ENCODE measurements around the gene SPATA2.
"Not testable (repeated sequence)": the region's sequence is repeated elsewhere in the genome, so short reads cannot be mapped to it uniquely, and the experiment has no call there.

Gene SPATA2

DNA sequence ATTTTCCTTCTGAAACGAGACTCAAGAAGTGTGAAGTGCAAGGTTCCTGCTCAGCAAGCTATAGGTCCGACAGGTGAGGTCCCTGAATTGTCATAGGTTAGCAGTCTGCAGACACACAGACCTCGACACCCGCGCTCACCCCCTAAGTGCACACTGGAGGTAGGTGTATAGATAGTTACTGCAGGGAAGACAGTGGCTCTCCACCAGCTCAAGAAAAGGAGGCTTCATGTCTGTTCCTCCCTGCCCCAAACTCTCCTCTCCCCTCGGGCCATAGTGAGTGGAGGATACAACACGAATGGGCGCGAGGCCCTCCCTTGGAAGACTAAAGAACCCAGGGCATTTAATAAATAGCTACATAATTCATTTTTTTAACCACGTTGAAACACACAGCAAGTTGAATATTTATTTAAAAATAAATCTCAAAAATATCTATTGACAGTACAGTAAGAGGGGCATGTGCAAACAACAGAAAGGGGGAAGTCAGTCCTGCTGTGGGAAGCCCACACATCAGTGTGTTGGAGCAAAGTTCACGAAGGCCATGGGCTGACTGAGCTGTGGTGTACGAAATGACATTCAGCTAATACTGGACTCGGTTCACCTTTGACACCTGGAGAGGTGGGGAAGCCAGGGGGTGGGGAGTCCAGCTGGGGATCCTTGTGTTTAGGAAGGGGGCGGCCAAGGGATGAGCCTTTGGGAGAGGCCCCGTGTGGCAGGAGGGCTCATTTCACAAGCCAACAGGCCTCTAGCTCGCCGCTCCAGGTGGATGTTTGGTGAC lies 10.7 kb downstream of the SPATA2 start:
- DNase-seq (ENCODE audit: low read depth, low spot score) = no peak

DNA sequence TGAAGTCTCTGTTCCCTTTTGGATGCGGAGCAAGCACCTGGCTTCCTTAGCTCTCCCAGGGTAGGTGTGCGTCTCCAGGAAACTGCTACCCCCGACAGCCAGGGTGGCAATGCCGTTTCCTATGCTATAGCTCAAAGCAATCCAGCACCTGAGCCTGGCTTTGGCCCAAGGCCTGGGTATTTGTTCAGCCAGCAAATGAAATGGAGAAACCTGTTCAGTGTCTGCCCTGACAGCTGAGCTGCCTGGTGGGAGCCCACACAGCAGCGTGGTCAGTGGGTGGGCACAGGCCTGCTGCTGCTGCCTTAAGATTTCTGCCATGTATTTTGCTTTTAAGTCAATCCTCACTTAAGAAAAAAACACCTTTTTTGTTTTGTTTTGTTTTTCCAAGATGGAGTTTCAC lies 13.7 kb downstream of the SPATA2 start:
- DNase-seq (ENCODE audit: low read depth, low spot score) = no peak

DNA sequence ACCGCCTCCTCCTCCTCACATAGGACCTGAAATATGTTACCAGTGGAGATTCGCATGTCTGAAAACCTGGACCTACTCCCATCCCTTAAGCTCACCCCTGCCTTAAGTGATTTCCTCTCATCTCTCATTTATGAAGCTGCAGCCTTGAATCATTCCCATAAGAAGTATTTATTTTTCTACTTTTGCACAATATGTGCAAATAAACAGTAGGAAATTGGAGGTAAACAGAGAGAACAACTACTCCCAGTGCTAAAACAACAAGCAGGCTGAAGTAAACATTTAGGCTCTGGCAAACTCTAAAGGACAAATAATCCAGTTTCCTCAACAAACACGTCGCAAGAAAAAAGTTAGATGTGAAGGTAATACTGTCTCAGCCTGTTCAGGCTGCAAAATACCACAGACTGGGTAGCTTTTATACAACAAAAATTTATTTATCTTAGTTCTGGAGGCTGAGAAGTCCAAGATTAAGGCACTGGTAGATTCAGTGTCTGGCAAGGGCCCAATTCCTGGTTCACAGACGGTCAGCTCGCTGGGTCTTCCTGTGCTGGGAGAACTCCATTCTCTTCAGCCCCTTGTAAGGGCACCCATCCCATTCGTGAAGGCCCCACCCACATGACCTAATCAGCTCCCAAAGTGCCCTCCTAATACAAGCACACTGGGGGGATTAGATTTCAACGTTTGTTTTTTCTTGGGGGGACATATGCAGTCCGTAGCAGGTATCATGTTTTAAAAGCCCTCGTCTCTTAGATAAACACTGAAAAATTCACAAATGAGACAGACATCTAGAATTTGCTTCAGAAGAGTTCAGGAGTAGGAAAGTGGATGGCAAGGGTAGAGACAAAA lies 15.6 kb downstream of the SPATA2 start:
- DNase-seq (ENCODE audit: low read depth, low spot score) = no peak

DNA sequence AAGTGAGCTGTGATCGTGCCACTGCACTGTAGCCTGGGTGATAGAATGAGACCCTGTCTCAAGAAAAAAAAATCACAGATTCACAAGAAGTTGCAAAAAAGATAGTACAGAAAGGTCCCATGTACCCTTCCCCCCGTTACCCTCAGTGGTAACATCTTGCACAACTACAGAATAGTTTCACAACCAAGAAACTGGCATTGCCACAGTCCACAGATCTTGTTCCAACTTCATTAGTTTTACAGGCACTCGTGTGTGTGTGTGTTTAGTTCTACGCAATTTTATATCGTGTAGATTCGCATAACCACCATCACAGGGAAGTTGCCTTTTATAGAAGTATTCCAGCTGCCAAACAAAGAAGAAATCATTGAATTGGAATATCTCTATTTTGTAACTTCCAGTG lies 19.1 kb downstream of the SPATA2 start:
- DNase-seq (ENCODE audit: low read depth, low spot score) = no peak

DNA sequence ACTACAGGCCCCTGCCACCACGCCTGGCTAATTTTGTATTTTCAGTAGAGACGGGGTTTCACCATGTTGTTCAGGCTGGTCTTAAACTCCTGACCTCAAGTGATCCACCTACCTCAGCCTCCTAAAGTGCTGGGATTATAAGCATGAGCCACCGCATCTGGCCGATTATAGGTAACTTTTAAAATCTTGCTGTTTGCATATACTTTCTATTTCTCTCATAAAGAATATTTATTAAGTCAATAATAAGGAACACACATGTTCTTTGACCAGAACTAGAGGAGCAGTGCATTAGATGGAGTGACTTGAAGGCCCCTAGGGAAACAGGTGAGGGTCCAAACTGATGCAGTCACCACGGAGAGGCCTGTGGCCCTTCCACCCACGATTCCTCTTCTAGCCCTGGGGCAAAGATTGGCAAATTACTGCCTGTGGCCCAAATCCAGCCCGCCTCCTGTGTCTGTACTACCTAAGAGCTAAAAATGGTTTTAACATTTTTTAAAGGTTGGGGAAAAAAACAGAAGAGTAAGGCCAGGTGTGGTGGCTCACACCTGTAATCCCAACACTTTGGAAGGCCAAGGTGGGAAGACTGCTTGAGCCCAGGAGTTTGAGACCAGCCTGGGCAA lies 19.7 kb downstream of the SPATA2 start:
- DNase-seq (ENCODE audit: low read depth, low spot score) = not testable (repeated sequence)

DNA sequence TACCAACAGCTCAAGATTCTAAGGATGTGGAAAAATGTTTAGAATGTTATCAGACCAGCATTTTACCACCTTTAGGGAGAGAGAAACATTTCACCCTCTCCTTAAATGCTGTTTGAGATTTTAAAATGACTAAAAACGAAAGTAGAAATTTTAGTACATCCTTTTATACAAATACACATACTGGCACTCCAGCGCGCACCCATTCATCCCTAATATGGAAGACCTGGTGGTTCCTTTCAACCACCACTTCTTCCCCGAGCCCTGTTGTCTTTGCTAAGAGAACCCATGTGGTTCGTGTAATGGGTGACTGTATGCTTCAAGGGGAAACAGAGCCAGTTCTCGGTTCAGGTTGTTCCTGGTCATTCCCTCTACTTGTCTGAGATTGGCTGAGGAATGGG lies 21.3 kb downstream of the SPATA2 start:
- DNase-seq (ENCODE audit: low read depth, low spot score) = no peak

DNA sequence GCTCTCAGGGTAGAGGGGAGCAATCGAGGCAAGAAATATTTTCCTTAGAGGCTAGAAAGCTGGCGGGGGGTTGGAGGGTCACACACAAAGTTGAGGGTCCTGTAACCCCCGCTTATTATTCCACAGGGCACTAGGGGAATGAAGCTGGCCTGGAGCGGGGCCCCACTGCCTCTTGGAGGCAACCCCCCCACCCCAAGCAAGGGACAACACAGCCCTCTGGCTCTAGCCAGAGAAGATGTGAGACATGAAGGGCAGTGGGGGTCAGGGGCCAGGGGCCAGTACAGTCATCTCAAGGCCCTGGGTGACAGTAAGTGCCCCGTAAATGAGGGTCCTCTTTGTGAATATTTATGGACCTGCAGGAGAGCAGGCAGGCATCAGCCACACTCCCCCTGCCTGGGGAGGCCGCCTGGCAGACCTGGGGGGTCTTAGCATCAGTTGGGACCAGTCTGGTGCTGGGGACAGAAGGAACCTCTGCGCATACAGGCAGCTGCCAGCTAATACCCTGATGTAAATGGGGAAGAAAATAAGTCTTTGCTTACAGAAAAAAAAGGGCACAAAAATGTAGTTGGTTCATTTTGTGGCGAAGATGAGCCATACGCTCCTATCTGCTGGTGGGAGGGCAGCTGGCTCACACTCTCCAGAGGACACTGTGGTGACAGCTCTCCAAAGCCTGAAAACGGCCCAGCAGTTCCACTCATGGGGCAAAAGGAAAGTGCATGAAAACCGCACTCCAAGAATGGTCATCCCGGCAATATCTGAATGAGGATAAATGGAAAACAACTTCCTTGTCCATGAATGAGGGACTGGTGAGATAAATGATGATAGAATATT lies 21.9 kb downstream of the SPATA2 start:
- no peak for DNase-seq (ENCODE audit: low read depth, low spot score)

DNA sequence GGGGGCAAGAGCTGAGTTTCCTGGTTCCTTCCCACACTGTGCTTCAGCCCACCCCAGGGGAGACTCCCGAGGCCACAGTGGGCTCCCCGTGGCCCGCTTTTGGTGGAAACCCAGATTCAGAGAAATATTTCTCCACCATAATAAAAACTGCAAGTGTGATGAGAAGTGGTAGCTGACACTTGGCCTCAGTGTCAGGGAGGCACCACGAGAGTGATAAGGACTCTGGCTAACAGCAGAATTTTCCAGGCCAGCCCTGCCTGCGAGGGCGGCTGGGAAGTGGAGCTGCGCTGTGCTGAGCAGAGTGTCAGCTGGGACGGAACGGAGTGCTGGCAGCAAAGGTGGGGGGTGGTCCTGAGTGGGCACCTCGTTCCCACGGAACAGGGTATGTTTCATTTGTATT lies 22.5 kb downstream of the SPATA2 start:
- no peak for DNase-seq (ENCODE audit: low read depth, low spot score)

DNA sequence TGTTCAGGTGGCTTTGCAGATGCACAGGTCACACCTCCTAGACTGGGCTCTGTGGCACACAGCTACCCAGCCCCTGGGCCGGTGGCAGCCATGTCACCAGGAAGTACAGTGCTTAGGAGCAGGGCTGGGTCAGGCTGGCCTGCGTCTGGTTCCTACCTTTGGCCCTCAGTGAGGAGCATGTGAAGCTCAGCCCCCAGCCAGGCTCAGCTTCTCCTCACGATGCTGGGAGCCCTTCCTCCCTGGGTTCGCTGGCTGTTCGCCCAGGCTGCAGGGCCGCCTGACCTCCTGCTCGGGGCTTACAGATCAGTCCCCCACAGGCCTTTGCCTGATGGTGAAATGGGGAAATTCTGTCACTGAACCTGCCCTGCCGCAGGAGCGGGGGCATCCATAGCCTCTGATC lies 23.1 kb downstream of the SPATA2 start:
- DNase-seq (ENCODE audit: low read depth, low spot score) = no peak

DNA sequence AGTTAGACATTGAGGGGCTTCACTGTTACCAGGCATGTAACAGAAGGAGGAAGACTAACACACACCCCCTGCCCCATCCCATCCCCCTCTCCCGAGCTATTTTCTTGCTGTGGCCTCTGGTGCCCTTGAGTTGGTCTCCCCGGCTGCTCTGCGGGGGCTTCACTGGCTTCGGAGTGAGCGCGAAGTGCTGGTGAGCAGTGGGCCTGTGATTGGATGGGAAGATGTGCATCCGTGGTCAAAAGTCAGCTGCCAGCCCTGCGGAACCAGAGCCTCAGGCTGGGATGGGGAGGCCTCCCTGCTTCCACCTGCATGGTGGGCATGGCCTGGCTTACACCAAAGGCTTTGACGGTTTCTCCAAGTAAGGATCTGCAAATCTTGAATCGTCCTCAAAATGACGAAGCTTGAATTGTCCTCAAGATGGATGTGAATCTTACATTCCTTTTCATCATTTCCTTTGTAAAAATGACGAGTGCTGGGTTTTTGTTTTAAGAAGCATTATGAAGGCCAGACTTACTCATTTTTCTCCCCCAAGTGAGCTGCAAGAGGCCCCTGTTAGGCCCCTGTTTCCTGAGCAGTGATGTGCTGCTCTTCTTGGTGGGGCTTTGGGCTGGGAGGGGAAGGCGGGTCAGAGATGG lies 23.7 kb downstream of the SPATA2 start:
- DNase-seq (ENCODE audit: low read depth, low spot score) = no peak

DNA sequence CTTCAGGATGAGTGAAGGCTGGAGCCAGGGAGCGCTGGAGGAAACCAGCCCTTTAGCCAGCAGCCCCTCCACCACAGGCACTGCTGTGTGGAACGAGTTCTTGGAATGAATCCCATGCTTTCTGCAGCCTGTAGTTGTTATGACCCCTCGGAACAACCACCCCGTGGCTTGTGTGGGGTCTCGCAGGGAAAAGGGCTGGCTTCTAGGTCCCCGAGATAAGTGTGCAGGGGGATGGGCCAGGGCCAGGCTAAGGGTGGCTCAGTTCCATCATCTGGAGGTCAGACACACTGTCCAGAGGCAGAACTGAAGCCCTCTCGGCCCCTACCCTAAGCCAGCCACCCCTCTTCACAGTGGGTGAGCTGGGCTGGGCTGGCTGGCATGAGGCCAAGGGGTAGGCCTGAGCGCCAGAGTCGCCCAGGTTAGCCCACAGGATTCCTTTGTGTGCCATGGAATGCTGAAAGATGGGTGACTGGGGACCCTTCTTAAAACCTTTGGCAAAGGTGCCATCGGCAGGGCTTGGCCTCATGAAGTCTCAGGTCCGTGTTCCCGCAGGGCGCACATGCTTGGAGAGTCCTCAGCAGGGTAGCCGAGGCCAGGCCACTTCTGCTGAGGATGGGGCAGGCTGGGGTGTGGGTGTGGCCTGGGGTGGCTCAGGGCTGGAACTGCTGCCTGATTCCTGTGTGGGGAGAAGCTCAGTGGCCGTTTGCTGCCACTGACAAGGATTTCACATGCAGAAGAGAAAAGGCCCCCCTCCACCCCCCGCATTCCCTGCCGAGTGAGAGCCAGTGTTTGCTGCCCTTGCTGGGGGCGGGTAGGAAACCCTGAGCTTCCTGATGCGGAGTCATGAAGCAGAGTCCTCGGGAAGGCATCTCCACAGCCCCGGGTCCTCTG lies 24.6 kb downstream of the SPATA2 start:
- DNase-seq (ENCODE audit: low read depth, low spot score) = peak; percentile 47

DNA sequence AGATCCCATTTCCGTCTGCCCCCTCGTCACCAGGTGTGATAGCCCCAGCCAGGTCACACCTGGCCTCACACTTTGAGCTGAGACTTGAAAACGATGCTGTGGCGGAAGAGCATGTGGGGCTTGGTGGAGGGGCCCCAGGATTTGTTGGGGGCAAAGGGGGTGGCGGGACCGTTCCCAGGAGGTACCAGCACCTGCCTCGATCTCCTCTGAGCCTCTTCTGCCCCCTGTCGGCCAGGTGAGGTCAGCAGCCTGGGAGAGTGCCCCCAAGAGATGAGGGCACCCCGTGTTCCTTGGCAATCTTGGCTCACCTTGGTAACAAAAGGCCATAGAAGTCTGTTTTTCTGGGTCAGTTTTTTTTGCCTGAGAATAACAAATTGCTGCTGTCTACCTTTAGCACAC lies 25.4 kb downstream of the SPATA2 start:
- DNase-seq (ENCODE audit: low read depth, low spot score) = no peak

DNA sequence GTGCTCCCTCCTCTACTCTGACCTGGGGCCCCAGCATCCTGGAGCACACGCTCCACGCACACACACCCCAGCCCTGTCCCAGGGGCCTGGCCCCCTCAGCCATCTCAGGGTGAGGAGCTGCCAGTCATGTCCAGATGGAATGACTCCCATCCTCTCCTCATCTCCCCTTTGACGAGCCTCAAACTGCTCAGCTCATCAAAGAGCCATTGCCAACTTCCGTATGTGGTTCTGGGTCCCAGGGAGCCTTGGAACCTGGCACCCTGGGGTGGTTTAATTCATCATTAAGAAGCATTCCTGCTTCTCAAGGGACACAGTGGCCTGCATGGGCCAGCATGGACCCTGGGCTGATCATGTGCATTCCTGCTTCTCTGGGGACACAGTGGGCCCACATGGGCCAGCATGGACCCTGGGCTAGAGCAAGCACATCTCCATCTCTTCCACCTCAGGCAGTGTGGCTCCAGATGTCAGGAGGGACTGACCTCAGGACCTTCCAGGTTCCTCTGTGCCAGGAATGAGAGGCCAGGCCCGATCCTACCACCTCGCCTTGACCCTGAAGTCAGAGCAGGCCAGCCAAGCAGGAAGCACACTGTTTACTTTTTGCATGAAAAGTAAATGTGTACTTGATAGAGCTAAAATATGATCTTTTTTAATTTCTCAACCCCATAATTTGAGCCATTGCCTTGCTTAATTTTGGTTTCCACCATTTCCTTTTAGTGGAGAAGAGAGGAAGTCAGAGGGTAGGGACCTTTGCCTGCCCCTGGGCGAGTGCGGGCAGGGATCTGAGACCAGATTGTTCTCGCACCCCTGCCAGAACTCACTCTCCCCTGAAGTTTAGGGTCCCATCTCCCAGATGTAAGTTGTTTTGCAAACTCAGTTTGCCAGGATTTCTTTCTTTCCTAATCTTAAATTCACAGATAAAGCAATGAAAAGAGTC lies 26.1 kb downstream of the SPATA2 start:
- DNase-seq (ENCODE audit: low read depth, low spot score) = no peak

DNA sequence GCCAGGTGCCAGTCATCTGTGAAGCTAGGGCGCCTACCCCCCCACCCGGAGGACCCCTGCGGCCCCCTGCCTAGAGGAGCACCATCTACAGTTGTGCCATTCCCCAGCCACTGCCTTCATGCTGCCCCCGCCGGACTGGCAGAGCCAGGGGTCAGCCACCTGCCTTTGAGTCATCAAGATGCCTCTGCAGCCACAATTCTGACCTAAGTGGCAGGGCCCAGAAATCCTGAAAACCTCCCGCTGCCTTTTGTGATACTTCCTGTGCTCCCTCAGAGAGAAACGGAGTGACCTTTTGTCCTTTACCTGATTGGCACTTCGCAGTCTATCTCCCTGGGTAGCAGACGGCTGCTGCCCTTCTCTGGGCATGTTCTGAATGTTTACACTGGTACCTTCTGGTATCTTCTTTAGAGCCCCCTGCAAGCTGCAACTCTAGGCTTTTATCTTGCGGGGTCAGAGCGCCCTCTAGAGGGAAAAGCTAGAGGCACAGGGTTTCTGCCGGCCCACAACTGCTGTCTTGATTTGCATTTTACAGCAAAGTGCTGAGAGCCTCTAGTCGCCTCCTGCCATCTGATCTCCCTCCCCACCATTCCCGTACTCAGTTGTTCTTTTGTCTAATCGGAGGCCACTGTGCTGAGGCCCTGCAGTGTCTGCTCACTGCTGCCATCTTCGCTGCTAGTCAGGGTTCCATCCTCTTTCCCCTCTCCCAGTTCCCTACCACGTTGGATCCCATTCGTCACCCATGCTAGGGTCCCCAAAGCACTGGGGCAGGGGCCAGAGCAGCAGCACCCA lies 26.9 kb downstream of the SPATA2 start:
- peak; percentile 96 for DNase-seq (ENCODE audit: low read depth, low spot score)

DNA sequence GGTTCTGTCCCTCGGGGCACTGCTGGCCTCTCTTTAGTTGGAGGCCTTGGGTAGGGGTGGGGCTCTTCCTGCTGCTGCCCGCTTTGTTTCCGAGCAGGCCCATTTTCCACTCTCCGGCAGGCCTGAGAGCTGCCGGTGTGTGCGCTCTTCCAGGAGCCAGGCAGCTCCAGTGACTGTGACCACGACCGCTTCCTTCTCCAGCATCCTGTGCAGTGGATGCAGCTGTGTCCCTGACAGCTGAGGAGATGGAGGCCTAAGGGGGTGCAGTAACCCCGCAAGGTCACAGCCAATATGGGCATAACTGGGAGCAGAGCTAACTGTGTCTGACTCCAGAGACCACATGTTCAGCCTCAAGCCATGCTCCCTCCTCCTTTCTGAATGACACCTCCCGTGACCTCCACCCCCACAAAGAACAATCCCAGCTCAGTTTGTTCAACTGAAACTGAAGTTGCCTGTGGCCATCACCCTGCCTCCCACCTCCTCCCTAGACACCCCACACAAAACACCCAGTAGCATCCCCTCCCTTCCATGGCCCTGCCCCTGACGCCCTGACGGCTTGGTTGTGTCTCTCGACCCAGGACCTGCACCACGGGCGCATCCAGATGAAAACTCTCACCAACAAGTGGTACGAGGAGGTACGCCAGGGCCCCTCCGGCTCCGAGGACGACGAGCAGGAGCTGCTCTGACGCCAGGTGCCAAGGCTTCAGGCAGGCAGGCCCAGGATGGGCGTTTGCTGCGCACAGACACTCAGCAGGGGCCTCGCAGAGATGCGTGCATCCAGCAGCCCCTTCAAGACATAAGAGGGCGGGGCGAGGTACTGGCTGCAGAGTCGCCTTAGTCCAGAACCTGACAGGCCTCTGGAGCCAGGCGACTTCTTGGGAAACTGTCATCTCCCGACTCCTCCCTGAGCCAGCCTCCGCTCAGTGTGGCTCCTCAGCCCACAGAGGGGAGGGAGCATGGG lies 27.8 kb downstream of the SPATA2 start:
- DNase-seq (ENCODE audit: low read depth, low spot score) = peak; percentile 65

DNA sequence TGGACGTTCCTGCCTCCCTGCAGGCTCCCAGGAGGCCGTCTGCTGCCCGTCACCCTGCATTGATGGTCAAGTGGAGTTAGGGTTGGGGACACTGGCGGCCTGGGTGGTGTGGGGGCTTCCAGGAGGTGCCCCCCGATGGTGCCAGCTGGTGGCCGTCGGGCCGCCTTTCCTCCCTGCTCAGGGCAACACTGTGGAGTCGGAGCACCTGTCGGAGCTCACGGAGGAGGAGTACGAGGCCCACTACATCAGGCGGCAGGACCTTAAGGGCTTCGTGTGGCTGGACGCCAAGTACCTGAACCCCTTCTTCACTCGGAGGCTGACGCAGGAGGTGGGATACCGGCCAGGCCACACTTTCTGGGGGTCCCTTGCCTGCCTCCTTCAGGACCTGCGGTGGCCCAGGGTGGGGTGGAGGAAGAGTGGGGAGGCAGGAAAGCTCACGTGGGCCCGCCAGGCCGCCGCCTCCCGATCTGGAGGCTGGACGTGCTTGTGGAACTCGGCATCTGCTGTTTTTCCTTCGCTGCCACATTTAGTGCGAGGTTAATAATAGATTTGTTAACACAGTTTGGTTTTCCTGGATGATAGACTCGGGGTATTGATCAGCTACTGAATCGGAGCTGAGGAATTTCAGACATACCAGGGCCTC lies 28.6 kb downstream of the SPATA2 start:
- DNase-seq (ENCODE audit: low read depth, low spot score) = no peak
